NAMALWA (cell line): Measurements from ENCODE around the gene ANAPC16.
"Not testable (repeated sequence)": the region's sequence is repeated elsewhere in the genome, so short reads cannot be mapped to it uniquely, and the experiment has no call there.

Source experiments
- DNase-seq: peaks from one replicate; pipeline ENCODE4 v3.0.0-alpha.2; 2015; ENCODE audit warnings: low spot score

ANAPC16 gene

GRCh38 chr10:72263613-72264241, 47.9 kb downstream of the ANAPC16 start:
- DNase-seq, result peak; percentile 74

- no peak for DNase-seq
Observed at GRCh38 chr10:72264536-72264935, 48.7 kb downstream of the ANAPC16 start.

- DNase-seq, result no peak
Observed at GRCh38 chr10:72265508-72265907, 49.7 kb downstream of the ANAPC16 start.

GRCh38 chr10:72265990-72266865, 50.4 kb downstream of the ANAPC16 start:
- no peak for DNase-seq

- DNase-seq, result no peak
Observed at GRCh38 chr10:72267381-72267780, 51.6 kb downstream of the ANAPC16 start.

- DNase-seq, result no peak
Observed at GRCh38 chr10:72267819-72268399, 52.1 kb downstream of the ANAPC16 start.

GRCh38 chr10:72268475-72269200, 52.8 kb downstream of the ANAPC16 start:
- not testable (repeated sequence) for DNase-seq

GRCh38 chr10:72270607-72271281, 54.9 kb downstream of the ANAPC16 start:
- no peak for DNase-seq

GRCh38 chr10:72272689-72273409, 57.0 kb downstream of the ANAPC16 start:
- DNase-seq, result peak; percentile 59

GRCh38 chr10:72273410-72274212, 57.8 kb downstream of the ANAPC16 start, which contains the start of gene DDIT4:
DDIT4 (plus strand) TSS chr10:72273924; CDS start chr10:72274217, 293 bp downstream.
- peak; percentile 95 for DNase-seq

- no peak for DNase-seq
Observed at GRCh38 chr10:72274213-72274729, 58.5 kb downstream of the ANAPC16 start.

GRCh38 chr10:72274730-72275350, 59.0 kb downstream of the ANAPC16 start:
- peak; percentile 67 for DNase-seq

GRCh38 chr10:72275351-72276012, 59.7 kb downstream of the ANAPC16 start:
- peak; percentile 29 for DNase-seq

- no peak for DNase-seq
Observed at GRCh38 chr10:72276013-72276387, 60.2 kb downstream of the ANAPC16 start.

- no peak for DNase-seq
Observed at GRCh38 chr10:72276421-72277339, 60.9 kb downstream of the ANAPC16 start.

- no peak for DNase-seq
Observed at GRCh38 chr10:72277340-72277995, 61.7 kb downstream of the ANAPC16 start.

GRCh38 chr10:72277996-72278667, 62.3 kb downstream of the ANAPC16 start:
- DNase-seq, result no peak
